Erythroblast (primary cell): ENCODE data around the gene UBE2I.
A peak's percentile ranks its signal among the peaks of the same experiment; 100 is the strongest.
"Not testable (repeated sequence)": the region's sequence is repeated elsewhere in the genome, so short reads cannot be mapped to it uniquely, and the experiment has no call there.

Experiments used
- DNase-seq, 2 experiments: peaks; one replicate each; lab custom pipeline; 2025; lab: John Stamatoyannopoulos, UW
- GATA1 ChIP-seq: IDR thresholded peaks from 2 replicates; pipeline ENCODE4 v1.6.1; 2011; ENCODE audit warnings: low read depth, mild to moderate bottlenecking, control low read depth, low read length, moderate library complexity
- POLR2A ChIP-seq: IDR thresholded peaks from 2 replicates; pipeline ENCODE4 v1.6.1; 2011; ENCODE audit warnings: mild to moderate bottlenecking, low read length

Gene UBE2I

DNA sequence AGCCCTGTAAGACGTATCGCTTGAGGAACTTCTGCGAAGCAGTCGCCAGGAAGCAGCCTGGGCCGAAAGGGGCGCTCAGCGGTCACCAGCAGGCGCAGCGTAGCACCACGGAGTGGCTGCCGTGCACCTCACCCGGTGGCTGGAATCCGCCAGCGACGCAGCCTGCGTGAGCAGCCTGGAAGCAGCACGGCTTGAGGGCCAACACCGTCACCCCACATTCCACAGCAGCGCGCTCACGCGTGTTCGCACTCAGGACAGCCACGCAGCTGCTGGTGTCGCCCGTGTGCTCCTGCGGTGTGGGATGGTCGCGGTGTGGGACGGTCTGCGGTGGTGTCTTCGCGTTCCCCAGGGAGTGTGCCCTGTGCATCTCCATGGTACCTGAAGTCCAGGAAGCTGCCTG is 9.6 kb downstream of the UBE2I start:
- no peak for DNase-seq
- TF ChIP-seq POLR2A = no peak
- TF ChIP-seq GATA1 = no peak

DNA sequence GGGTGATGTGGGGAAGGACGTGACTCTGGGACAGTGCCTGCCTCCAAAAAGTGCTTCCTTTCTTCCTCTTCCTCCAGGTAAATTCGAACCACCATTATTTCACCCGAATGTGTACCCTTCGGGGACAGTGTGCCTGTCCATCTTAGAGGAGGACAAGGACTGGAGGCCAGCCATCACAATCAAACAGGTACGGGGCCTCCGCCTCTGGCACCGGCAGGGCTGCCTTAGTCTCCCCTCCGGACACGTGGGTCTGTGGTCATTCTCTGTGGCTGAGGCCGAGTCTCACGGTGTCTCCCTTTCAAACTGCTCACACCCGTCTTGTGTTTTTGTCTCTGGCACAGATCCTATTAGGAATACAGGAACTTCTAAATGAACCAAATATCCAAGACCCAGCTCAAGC is 10.7 kb downstream of the UBE2I start:
- DNase-seq = no peak
- TF ChIP-seq POLR2A (no peak), GATA1 (no peak)

DNA sequence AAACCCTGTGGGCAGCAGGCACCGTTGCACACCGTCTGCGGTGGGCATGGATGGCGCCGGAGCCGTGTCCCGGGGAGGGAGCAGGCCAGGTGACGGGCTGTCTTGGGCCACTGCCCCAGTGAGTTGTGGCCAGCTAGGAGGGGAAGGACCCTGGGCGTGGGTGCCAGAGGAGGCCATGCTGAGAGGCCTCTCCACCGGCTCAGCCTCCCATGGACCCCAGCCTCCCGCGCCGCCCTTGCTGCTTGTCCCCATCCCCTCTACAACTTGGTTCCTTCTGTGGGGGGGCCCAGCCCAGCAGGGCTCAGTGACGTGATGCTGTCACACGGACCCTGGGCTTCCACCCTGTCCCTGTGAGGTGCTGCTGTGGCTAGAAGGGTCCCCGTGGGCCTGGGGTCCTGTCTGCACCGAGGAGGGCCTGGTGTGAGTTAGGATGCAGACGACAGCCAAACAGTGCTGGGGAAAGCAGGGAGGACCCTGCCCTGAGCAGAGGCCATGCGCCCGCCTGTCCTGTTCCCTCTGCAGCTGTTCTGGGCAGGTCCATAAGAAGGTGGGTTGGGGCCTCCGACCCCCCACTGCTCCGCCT is 11.3 kb downstream of the UBE2I start:
- DNase-seq = no peak
- no peak for TF ChIP-seq GATA1
- TF ChIP-seq POLR2A = no peak

DNA sequence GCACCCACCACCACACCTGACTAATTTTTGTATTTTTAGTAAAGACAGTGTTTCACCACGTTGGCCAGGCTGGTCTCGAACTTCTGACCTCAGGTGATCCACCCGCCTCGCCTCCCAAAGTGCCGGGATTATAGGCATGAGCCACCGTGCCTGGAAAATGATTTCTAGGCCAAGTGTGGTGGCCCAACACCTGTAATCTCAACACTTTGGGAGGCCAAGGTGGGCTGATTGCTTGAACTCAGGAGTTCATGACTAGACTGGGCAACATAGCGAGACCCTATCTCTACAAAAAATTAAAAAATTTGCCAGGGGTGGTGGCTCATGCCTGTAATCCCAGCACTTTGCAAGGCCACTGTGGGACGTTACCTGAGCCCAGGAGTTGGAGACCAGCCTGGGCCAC is 13.0 kb downstream of the UBE2I start:
- TF ChIP-seq GATA1 (no peak), POLR2A (no peak)
- no peak for DNase-seq

DNA sequence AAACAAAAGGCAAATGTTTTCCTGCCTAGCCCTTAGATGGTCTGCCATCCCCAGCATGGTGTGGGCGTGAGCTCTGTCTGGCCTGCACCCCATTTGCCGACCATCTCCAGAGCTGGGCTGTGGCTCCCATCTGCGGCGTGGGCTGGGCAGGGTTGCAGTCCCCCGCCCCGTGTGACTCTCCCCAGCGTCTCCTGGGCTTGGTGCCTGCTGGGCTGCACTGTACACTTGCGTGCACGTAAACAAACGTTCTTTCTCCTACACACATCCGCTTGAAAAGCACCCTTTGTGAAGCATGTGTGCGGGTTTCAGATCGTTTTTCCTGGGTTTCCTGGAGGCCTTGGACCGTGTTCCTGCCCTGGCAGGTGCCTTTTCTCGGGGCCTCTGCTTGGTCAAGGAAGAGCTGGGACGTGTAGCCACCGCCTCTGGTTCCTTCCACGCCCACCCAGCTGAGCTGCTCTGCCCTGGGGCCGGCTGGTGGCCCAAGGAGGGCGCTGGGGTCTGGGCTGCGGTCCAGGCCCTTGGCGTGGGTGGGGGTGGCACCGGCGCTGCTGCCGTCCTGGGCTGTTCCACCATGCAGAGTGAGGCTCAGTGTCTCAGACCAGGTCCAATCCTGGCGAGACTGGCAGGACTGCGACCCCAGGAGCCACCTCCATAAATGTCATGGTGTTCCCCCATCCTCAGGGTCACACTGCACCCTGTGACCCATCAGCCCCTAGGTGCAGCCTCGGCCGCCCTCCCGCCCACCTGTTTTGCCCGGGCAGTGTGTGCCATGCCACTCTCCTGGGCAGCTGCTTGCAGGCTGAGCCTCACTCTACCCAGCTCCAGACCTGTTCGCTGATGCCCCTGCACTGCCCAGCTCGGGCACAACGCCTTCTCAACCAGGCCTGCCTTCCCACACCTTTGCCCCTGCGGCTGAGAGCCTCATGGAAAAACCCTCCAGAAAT is 14.1 kb downstream of the UBE2I start:
- no peak for TF ChIP-seq POLR2A
- no peak for TF ChIP-seq GATA1
- DNase-seq = no peak

DNA sequence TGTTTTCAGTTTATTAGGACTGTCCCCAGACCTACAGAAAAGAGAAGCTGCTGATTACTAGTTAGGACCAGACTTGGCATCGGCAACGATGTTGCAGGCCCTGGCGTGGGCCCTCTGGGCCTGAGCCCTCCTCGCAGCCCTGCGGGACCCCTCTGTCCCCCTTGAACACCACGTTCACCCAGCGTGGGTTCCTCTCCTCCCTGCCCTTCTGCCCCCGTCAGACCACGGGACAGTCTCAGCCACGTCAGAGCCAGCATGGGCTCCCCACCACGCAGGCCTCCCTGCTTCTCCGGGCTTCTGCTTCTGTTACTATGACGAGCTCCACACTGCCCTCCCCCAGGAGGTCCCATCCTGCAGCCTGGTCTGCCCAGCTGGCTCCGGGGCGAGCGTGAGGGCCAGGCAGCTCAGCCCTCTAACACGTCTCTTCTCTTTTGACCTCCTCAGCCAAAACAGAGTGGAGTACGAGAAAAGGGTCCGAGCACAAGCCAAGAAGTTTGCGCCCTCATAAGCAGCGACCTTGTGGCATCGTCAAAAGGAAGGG is 14.9 kb downstream of the UBE2I start:
- no peak for DNase-seq
- TF ChIP-seq POLR2A = no peak

DNA sequence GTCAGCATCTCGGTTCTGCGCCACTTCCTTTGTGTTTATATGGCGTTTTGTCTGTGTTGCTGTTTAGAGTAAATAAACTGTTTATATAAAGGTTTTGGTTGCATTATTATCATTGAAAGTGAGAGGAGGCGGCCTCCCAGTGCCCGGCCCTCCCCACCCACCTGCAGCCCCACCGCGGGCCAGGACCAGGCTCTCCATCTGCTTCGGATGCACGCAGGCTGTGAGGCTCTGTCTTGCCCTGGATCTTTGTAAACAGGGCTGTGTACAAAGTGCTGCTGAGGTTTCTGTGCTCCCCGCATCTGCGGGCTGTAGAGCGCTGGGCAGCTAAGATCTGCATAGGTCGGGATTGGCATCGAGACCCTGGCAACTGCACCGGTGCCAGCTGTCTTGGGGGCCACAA is 15.8 kb downstream of the UBE2I start:
- TF ChIP-seq GATA1 (no peak), POLR2A (no peak)
- no peak for DNase-seq

DNA sequence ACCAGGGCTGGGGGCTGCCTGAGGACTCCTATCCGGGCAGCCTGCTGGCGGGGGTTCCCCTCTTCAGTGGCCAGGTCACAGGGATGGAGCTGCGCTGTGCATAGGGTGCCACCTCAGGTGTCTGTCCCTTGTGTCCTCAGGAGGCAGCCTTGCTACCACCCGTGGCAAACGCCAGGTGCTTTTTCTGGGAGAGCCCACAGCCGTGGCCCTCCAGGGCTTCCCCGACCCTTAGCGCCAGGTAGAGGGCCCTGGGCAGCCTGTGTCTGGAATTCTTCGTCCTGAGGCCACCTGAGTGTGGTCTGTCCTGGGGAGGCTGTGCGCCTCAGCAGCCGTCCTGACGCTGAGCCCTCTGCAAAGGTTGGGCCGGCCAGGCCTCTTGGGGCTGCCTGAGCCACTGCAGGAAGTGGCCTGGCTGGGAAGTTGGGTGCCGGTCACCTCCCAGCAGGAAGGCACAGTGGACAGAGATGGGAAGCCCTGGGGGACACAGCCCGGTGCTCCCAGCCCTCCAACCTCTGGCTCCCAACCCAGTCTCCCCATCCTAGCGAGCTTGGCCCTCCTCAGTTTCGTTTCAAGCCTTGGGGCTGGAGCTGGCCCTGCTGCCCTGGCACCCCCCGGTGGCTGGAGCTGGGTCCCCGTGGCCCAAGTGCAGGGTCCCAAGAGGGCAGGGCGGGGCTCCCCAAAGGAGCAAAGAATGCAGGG is 16.4 kb downstream of the UBE2I start:
- TF ChIP-seq GATA1 (no peak), POLR2A (no peak)
- DNase-seq = no peak

DNA sequence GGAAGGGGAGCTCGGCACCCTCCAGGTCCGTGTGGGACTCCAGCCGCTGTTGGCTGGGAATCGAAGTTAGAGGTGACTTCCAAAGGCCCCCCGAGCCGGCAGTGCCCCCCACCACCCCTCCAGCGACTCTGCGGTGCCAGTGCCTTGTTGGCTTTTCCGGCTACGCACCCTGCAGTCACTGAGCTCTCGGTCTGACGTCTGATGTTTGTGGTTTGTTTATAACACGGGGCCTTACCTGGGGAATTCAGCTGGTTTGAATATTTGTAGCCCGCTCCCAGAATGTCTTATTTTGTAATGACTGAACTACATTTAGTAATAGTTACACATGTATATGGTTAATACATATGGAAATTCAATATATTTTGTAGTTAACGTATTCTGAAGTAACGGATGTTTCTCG is 17.0 kb downstream of the UBE2I start:
- DNase-seq = no peak
- TF ChIP-seq POLR2A = no peak
- no peak for TF ChIP-seq GATA1

DNA sequence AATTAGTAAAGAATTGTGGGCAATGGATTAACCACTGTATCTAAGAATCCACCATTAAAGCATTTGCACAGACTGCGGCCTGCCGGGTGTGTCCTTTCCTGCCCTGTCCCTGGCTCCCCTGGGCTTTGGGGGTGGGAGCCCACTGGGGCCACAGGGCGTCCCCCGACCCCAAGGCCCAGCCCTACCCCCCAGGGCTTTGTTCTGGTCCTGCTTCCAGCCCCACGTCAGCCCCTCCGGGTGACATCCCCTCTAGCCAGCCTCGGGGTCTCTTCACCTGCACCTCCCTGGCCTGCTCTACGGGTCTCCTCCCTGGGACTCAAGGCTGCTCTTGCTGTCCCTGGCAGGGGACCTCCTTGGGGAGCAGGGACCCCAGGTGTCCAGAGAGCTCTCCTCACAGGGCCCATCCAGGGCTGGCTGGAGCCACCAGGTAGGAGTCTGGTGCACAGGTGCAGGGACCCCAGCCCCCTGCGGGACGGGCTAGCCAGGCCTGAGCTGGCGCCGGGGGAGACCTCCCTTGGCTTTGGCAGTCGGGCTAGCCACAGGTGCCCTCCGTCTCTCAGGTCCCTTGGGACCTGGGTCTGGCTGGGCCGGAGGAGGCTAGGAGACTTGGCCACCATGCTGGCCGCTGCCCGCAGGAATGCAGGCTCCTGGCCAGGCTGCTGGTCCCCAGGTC is 17.6 kb downstream of the UBE2I start:
- TF ChIP-seq GATA1 = no peak
- TF ChIP-seq POLR2A = no peak
- DNase-seq = no peak

DNA sequence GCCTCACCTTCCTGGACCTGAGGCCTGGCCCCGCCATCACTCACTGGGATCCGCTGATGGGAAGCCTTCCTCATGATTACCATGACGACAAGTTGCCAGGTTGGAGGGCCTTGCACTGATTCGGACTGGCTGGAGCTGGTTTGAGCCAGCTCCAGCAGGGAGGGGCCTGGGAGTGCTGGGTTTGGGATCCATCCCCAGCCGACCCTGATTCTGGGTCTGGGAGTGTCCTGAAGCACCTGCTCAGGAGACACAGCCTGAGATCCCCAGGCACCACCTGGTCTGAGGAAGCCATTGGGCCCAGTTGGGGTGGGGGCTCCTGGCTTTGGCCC is 18.1 kb downstream of the UBE2I start:
- no peak for DNase-seq
- TF ChIP-seq GATA1 (no peak), POLR2A (no peak)

DNA sequence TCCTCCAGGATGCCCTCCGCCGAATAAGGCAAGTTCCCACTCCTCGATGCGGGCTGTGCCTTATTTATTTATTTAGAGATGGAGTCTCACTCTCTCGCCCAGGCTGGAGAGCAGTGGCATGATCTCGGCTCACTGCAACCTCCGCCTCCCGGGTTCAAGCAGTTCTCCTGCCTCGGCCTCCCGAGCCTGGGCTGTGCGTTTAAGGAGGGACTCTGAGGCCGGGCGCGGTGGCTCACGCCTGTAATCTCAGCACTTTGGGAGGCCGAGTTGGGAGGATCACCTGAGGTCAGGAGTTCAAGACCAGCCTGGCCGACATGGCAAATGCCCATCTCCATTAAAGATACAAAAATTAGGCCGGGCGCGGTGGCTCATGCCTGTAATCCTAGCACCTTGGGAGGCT is 18.7 kb downstream of the UBE2I start:
- DNase-seq = not testable (repeated sequence)

DNA sequence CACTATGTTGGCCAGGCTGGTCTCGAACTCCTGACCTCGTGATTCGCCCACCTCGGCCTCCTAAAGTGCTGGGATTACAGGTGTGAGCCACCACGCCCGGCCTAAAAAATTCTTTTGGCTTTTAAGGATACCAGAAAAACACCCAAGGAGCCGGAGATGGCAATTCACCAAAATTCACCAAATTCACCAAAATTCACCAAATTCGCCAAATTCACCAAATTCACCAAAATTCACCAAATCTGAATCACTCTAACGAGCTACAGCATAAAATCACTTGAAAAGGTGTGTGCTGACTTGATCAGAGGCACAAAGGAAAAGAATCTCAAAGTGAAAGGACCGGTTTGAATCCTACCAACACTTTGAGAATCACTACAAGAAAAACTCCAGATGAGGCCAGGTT is 19.5 kb downstream of the UBE2I start:
- not testable (repeated sequence) for DNase-seq

DNA sequence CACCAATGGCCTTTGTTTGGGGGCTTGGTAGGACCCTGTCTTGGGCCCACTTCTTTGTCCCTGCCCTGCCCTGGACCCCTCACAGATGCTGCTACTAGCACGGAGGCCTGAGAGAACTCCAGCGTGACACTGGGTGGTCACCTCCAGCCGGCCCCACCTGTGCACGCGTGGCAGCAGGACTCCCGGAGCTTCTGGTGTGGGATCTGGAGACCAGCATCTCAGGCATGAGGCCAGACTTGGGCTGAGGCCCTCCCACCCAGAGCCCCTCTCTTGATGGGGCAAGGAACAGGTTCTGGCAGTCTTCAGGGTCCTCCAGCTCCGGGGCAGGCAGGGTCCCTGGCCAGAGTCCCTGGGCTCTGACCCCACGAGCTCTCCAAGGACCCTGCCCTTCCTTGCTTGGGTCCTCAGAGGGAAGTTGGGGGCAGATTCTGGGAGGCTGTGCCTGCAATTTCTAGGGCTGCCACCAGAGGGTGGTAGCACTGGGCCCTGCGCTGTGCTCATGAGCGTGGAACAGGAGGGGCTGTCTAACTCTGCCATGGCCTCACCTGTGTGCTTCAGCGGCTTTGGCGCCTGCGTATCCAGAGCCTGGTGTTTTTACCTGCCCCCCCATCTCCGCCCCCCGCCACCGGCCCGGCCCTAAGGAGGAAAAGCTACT is 21.0 kb downstream of the UBE2I start:
- no peak for TF ChIP-seq POLR2A
- no peak for TF ChIP-seq GATA1
- DNase-seq = peak; percentile 30 to 58
